NCI-H2227 (cell line): ENCODE measurements around the gene ALKBH7.

Source experiments
- DNase-seq: peaks from one replicate; lab custom pipeline; 2025; ENCODE audit not compliant: unreplicated experiment; lab: John Stamatoyannopoulos, UW

The ALKBH7 gene

DNA sequence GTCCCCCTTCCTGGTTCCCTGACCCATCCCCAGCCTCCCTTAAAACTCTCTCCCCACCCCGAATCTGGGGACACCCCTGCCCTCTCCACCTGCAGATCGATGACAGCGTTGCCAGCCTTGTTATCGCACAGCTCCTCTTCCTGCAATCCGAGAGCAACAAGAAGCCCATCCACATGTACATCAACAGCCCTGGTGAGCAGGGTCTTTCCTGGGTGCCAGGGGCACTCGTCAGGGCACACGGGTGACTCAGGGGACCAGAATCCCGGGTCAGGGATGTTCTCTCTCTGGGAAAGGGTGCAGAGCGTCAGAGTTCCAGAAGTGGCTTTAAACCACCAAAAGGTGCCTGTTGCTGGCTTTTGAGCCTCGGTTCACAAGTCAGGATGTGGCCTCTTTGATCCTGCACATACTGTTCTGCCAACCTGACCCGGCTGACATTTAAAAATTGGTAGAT, 10.2 kb upstream of the ALKBH7 start:
- no peak for DNase-seq

DNA sequence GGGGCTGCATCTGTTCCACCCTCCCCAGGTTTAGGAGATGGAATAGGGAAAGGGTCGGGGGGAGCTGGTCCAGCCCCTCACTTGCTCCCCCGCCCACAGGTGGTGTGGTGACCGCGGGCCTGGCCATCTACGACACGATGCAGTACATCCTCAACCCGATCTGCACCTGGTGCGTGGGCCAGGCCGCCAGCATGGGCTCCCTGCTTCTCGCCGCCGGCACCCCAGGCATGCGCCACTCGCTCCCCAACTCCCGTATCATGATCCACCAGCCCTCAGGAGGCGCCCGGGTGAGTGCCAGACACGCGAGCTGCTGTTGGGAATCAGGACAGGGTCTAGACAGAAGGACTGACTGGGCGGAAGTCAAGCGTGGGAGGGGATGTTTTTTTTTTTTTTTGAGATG, 8.2 kb upstream of the ALKBH7 start:
- no peak for DNase-seq

DNA sequence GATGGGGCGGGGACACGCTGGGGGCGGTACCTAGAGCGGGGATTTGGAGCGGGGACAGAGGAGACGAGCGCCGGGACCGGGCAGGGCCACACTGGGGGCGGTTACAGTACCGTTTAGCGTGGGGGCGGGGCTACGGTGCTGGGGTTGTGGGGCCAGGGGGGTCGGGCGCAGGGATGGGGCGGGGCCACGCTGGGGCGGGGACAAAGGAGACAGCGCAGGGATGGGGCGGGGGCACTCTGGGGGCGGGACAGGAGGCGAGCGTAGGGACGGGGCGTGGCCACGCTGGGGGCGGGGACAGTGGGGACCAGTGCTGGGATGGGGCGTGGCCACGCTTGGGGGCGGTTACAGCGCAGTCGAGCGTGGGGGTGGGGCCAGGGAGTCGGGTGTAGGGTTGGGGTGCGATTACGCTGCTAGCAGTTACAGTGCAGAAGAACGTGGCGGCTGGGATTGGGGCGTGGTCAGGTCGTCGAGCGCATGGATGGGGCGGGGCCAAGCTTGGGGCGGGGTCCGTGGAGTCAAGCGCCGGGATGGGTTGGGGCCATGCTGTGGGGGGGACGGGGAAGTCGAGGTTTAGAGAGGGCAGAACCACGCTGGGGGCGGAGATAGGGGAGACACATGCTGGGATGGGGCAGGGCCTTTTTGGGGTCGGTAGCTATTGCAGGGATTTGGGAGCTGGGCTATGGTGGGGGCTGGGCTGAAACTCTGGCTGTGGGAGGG, 660 bp downstream of the ALKBH7 start:
- peak; percentile 95 for DNase-seq

DNA sequence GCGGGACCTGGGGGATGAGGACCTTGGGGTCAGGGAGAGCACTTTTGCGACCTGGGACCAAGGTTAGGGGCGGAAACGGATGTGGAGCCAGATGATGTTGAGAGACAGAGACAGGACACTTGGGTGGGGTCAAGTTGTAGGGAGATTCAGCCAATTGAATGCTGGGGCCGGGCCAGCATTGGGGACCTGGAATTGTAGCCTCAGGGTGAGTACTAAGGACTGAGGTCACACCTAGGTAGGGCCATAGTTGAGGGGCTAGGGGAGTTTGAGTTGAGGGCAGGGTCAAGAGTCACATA, 1.2 kb downstream of the ALKBH7 start:
- no peak for DNase-seq

DNA sequence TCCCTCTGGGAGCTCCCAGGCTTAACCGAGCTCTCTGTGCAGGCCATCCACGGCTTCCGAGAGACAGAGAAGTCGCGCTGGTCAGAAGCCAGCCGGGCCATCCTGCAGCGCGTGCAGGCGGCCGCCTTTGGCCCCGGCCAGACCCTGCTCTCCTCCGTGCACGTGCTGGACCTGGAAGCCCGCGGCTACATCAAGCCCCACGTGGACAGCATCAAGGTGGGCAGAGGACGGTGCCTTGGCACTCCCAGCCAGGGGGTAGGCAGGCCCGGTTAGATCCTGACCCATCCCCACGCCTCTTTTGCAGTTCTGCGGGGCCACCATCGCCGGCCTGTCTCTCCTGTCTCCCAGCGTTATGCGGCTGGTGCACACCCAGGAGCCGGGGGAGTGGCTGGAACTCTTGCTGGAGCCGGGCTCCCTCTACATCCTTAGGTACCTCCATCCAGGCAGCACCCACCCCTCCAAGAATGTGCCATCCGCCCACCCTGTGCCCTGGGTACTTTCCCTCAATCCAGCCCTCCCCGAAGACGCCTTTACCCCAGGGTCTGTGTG, 1.6 kb downstream of the ALKBH7 start:
- no peak for DNase-seq

DNA sequence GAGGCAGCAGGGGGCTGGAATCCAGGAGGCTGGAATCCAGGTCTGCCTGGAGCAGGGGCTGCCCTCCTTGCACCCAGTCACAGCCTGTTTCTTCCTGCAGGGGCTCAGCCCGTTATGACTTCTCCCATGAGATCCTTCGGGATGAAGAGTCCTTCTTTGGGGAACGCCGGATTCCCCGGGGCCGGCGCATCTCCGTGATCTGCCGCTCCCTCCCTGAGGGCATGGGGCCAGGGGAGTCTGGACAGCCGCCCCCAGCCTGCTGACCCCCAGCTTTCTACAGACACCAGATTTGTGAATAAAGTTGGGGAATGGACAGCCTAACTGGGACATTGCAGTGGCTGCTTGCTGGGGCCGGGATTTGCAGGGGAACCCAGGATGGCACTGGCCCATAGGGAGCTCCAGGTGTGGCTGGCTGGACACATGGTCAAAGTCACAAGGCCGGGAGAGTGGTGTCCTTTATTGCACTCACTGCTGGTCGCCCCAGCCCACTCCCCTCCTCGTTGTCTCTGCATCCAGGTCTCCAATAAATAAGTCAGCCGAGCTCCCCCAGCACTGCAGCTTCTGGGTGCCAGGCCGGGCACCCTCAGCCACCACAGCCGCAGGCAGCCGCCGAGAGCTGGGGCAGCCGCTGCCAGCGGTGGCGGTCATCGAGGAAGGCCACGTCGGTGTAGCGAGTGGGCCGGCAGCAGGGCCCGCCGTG, 2.3 kb downstream of the ALKBH7 start:
- DNase-seq = no peak

DNA sequence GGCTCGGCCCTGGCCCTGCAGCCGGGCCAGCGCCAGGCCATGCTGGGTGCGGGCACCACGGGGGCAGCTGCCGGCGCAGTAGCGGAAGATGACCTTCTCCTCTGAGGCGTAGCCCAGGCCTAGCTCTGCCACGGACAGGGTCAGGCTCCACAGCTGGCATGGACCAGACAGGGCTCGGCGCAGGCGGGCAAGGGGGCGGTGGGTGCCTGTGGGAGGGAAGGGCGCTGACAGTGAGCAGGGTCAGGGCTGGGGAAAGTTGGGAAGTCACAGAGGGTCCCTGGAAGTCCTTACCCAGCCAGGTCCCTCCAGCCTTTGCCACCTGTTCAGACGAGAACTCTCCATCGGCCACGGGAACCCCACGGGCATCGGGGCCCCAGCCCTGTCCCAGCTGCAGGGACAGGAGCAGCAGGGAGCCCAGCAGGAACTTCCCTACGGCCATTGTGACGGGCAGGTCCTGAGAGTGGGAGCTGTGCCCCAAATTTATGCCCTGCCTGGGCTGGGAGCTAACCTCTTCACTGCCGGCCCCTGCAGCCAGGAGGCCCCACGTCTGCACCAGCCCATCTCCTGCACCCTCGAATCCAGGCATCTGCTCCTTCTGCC, 2.9 kb downstream of the ALKBH7 start, which contains the start of gene PSPN:
Gene PSPN (minus strand): TSS at position 523 of the 600 bp plus-strand sequence. CDS start 84 bp downstream, at position 439.
- DNase-seq = no peak

DNA sequence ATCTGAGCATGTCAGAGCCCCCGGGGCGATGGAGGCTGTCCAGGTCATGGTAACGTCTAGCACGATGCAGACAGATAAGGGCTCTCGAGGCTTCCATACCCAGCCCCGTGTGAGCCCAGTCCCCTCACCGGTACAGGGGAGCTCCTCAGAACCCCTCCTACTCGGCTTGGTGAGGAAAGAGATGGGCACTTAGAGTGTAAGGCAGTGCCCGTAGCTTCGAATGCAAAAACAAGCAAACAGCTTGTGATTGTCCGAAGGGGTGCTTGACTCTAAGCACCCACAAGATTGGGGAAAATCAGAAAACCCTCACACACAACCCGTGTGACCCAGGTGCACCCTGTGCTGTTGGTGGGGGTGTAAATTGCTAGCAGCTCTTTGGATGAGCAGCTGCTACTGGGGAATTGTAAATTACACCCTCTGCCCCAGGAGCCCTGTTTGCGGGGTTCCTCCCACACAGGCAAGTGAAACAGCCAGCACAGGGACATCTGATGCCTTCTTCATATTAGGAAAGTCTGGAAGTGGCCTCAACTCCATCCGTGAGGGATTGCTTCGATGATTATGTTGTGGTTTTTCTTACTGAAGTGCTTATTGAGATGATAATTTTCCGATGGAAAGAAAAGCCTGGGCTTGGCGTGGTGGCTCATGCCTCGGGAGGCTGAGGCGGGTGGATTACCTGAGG, 4.1 kb downstream of the ALKBH7 start:
- no peak for DNase-seq

DNA sequence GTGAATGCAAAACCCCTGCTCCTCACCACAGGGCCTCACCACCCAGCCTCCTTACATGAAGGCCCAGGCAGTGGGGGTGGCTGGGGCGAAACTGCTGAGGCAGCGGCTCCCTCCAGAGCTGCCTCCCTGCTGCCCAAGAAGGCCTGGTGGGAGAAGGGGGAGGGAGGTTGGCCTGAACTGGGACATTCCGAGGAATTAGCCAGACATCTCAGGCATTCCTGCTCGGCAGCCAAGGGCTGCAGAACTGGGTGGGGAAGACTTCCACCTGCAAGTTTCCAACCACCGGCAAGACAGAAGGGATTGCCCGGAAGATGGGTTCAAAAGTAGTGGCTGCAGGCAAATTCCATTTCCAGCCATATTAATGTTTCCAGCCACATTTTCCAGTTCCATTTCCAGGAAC, 5.4 kb downstream of the ALKBH7 start:
- DNase-seq = no peak

DNA sequence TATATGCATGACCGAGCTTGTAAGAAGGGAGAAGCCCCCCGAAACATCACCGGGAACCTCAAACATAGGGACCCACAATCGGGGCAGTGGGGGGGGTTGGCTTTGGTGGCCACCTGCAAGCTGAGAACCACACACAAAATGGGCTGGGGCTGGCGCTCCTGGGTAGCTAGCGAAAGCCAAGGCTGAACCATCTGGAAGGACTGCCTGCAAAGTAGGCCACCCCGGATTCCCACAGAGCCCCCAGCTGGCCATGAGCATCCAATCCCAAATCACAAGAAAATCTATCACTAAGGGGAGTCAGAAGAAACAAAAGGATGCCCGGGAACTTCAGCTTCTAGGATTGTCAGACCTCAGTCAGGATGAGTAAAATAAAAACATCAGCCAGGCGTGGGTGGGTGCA, 5.9 kb downstream of the ALKBH7 start:
- no peak for DNase-seq

DNA sequence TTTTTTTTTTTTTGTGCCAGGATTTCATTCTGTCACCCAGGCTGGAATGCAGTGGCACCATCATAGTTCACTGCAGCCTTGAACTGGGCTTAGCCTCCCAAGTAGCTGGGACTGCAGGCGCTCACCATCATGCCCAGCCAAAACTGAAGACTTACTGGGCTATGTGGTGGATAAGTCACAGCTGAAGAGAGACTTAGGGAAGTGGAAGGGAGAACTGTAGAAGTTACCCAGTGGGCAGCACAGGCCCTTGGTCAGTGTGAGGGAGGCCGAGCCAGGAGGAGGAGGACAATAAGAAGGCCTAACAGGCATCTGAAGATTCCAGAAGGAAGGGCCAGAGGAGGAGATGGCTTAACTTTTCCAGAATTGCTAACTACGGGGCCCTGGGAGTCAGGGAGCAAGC, 7.2 kb downstream of the ALKBH7 start:
- DNase-seq = no peak

DNA sequence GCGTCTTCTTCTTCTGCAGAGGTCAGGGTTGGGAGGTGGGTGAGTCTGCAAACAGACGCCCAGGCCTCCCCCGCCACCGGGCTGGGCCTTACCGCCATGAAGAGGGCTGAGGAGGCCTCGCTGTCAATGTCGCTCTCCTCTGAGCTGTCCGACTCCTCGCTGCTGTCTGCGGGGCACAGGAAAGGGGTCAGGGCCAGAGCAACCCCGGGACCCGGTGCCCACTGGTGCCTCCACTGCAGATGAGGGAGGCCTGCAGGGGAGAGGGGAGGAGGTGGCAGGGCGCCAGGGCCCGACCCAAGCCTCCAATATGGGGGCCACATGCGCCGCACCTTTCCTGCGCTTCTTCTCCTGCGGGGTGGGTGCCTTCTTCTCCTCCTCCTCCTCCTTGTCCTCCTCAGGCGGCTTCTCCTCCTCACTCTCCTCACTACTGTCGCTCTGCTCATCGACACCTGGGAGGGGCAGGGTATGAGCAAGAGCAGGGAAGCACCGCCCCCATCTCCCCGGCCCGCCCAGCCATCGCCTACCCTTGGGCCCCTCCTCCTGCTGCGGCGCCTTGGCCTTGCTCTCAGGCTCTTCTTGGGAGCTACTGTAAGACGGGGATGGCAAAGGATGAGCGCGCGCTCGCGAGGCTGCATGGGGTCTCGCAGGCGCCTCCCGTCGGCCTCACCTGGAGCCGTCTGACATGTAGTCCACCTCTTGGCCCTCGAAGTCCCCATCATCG, 8.6 kb downstream of the ALKBH7 start:
- DNase-seq = no peak

DNA sequence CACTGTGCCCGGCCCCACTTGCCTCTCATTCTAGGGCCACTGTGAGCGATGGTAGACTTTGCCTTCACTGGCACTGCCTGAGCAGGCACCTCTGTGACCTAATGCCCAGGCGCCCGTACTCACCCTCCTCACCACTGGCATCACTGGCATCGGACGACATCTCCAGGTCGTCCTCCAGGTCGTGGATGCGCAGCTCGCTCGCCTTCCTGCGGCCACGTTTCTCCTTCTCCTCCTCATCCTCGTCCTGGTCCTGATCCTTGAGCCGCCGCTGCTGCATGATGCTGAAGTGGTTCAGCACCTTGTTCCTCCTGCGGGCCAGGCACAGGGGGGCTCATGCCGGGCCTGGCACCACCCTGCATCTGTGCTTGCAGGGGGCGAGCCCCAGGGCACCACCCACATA, 10.6 kb downstream of the ALKBH7 start:
- no peak for DNase-seq

DNA sequence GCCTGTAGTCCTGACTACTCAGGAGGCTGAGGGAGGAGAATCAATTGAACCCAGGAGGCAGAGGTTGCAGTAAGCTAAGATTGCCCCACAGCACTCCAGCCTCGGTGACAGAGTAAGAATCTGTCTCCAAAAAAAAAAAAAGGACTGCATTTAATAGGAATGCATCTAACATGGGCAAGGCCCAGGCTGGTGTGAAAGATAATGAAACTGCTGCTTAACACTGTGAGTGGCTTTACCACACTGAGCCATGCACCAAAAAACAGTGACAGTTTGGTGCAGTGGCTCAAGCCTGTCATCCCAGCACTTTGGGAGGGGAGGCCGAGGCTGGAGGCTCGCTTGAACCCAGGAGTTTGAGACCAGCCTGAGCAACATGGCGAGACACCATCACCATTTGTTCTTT, 11.8 kb downstream of the ALKBH7 start:
- DNase-seq = no peak

DNA sequence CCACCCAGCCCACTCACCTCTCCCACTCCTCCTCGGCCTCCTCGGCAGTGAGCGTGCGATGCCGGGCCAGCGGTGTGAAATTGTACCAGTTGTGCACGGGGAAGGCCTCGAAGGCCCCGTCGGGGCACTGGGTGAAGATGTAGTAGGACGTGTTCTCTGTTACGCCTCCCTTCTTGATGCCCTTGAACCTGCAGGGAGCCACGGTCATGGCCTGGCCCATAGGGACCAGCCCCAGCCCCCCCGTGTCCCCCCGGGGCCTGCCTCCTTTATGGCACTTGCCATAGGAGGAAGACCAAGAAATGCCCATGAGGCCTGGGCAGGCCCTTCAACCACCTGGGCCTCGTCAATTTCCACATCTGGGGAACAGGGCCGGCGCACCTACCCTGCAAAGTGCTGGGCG, 14.8 kb downstream of the ALKBH7 start:
- DNase-seq = no peak

DNA sequence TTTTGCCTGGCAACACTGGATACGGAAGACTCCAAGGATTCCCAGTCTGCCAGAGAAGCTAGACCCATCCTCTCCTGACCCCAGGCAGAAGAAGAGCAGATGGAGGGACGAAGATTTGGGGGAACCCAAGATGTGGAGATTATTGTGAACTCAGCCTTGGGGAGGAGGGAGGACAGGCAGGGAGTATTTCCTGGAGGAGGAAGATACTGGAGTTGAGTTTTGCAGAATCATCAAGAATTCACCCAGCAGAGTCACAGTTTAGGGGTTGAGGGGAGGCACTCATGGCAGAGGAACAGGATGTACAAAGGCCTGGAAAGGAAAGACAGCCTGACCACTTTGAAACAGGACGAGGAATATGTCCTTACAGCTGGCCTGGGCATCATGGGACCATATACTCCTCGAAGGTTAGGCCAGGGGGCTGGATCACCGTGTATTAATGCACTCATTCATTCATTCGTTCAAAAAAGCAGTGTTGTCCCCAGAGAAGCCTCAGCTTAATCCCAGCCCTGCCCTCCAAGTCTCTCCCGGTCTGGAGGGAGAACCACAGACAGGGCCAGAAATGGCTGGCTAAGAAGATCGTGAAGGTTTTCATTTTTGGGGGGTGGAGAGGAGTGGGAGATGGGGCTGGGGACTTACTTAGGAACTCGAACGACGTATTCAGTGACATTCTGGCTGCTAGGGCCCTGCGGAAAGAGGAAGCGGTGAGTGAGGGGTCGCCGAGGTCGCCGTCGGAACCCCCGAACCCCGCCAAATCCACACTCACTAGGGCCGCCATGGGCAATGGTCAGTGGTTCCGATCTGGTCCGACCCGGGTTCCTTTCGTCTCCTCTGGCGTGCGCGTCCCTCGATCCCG, 19.9 kb downstream of the ALKBH7 start:
- DNase-seq = no peak

DNA sequence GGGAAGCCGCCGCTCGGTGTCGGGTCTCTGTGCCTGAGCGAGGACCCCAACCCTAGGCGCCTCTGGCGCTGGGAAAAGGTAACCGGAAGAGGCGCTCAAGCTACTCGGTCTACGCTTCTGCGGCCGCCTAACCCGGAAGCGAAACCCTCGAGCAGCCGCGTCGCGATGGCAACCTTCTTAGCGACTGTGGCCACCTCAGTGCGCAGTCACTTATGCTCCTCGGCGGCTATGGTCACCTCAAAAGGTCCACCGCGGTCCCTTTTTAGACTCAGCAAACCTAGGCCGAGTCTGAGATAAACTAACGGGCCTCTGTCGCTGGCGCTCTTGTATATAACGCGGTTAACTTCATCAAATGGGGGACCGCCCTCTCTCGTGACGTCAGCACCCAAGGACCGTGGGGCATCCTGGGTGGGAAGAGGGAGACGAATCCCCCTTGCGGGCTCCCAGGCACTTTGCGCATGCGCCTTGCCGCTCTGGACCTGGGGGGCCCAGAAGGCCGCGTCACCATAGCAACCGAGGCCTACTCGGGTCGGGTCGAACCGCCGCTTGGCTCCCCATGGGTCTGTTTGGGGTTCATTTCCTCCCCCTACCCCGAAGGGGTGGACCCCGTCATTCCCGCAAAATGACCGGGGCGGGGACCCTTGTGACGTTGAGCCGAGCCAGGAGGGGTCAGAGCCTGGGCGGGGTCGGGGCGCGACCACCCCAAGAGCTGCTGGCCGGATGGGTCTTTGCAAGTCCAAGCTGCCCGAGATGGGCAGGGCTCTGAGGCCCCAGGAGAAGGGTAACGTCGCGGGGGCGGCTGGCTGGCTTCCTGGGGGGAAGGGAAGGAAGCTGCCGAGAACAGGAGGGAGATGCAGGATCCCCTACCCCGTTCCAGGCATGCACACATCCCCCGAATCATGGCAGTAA, 20.7 kb downstream of the ALKBH7 start, which contains the start of gene GTF2F1:
Gene GTF2F1 (minus strand): TSS at position 91 of the 909 bp plus-strand sequence. CDS start 169 bp downstream, outside the sequence.
- DNase-seq = peak; percentile 95

DNA sequence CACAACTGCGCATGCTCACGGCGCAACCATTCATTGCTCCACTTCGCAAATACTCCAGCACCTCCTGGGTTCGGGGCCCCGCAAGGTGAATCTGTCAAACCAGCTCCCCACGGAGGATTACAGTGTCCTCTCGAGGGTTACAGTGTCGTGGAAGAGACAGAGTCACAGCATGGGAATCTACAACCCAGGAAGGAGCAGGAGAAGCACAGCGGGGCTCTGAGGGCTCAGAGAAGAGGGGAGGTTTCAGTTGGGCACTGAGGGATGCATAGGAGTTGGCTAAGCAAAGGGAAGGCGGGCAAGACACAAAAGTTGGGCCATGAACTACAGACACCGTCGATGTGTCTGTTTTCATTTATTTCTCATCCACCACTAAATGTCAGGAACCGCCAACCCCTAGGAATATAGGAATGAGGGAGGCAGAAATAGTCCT, 21.4 kb downstream of the ALKBH7 start:
- no peak for DNase-seq

DNA sequence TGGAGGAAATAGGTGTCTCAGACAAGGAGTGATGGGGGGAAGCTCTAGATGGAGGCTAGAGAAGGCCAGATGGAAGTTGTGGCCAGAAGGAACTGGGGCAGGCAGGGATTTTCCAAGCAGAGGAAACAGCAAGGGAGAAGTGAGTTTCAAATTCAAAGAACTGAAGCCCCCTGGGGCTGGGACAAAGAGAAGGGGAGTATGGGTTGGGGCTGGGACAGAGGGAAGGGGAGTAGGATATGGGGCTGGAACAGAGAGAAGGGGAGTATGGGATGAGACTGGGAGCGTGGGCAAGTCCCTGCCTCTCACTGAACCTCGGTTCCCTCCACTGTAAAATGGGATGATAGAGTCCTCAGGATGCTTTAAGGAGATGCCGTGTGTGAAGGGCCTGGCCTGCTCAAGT, 22.2 kb downstream of the ALKBH7 start:
- no peak for DNase-seq
